GM23248 (cell line): Measurements from ENCODE around the gene NARF.

Source experiments
- EZH2 ChIP-seq: fragments of 200-600 bp; sonication (generic); IDR thresholded peaks from 2 replicates; pipeline ENCODE4 v1.6.1; 2018; ENCODE audit warnings: antibody characterized with exemption, mild to moderate bottlenecking; ENCODE audit not compliant: insufficient read depth, poor library complexity, severe bottlenecking
- EZH2phosphoT487 ChIP-seq: fragments of 200-600 bp; sonication (generic); IDR thresholded peaks from 2 replicates; pipeline ENCODE4 v1.6.1; 2018; ENCODE audit warnings: antibody characterized with exemption, moderate library complexity, mild to moderate bottlenecking, low read depth; ENCODE audit not compliant: insufficient read depth

DNA sequence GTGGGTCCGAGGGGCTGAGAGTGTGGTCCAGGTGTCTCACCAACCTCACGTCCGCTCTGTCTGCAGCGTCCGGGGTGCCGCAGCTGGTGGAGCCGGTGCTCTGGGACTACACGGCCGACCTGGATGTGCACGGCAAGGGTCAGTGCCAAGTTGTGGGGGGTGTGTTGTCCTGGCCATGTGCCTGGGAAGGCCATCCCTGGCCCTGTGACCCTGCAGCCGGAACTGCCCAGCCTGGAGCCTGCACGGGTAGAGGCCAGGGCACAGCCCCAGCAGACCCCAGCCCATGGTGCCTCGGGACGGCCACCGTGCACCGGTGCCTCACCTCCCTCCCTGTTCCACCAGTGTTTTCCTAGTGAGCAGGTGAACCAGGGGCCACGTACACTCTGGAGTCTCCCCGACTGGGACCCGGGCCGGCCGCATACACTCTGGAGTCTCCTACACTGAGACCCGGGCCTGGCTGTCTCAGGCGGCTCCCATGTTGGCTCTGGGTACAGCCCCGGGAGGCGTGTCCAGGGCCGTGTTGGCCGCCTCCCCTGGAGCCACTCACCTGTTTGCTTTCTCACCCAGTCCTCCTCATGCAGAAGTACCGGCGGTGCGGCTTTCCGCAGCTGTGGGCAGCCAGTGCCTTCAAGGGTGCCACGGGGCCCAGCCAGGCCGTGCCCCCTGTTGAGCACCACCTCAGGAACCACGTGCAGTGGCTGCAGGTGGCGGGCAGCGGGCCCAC is 21.8 kb upstream of the NARF start:
- no peak for TF ChIP-seq EZH2
- TF ChIP-seq EZH2phosphoT487: no peak
